Measurements from ENCODE around the gene RALGPS1.

RALGPS1 gene

GRCh38 chr9:127181595-127182190 is 267.1 kb downstream of the RALGPS1 start:
- DNase-seq (ENCODE audit: extremely low spot score) = no peak
- no peak for TF ChIP-seq ZNF384 (IDR thresholded peaks at IDR 0.05)
- TF ChIP-seq TARDBP (IDR thresholded peaks at IDR 0.05) = no peak
- TF ChIP-seq PKNOX1 (IDR thresholded peaks at IDR 0.05) = no peak
- no peak for TF ChIP-seq HDGF (IDR thresholded peaks at IDR 0.05; ENCODE audit: borderline replicate concordance)
- TF ChIP-seq SP1 (IDR thresholded peaks at IDR 0.05) = no peak
- no peak for TF ChIP-seq NFRKB (IDR thresholded peaks at IDR 0.05)
- no peak for TF ChIP-seq L3MBTL2 (conservative IDR thresholded peaks at IDR 0.05)
- no peak for TF ChIP-seq BHLHE40 (IDR thresholded peaks at IDR 0.05; ENCODE audit: borderline replicate concordance)
- TF ChIP-seq FOXK2 (IDR thresholded peaks at IDR 0.05) = no peak
- no peak for TF ChIP-seq ARNT (IDR thresholded peaks at IDR 0.05)
- no peak for TF ChIP-seq LEF1 (IDR thresholded peaks at IDR 0.05; ENCODE audit: borderline replicate concordance)
- POLR2A ChIA-PET = no interaction called here
- CTCF ChIA-PET = no interaction called here

- POLR2A ChIA-PET = no interaction called here
- CTCF ChIA-PET = no interaction called here
- TF ChIP-seq FOXA1 (IDR thresholded peaks at IDR 0.05) (no peak), ZNF384 (IDR thresholded peaks at IDR 0.05) (no peak), CTBP1 (IDR thresholded peaks at IDR 0.05; ENCODE audit: borderline replicate concordance) (no peak), TARDBP (IDR thresholded peaks at IDR 0.05) (no peak), ARNT (IDR thresholded peaks at IDR 0.05) (no peak), FOXM1 (IDR thresholded peaks at IDR 0.05; ENCODE audit: borderline replicate concordance) (no peak), FOXK2 (IDR thresholded peaks at IDR 0.05) (no peak), BHLHE40 (IDR thresholded peaks at IDR 0.05; ENCODE audit: borderline replicate concordance) (no peak), SUZ12 (IDR thresholded peaks at IDR 0.05) (no peak), ELF4 (IDR thresholded peaks at IDR 0.05) (no peak), L3MBTL2 (conservative IDR thresholded peaks at IDR 0.05) (no peak), PKNOX1 (IDR thresholded peaks at IDR 0.05) (no peak), NFRKB (IDR thresholded peaks at IDR 0.05) (no peak), SP1 (IDR thresholded peaks at IDR 0.05) (no peak), HDGF (IDR thresholded peaks at IDR 0.05; ENCODE audit: borderline replicate concordance) (no peak), LEF1 (IDR thresholded peaks at IDR 0.05; ENCODE audit: borderline replicate concordance) (no peak)
- no peak for DNase-seq (ENCODE audit: extremely low spot score)
Measured at GRCh38 chr9:127182901-127183746, 268.5 kb downstream of the RALGPS1 start.

GRCh38 chr9:127183814-127184582 is 269.4 kb downstream of the RALGPS1 start:
- ChIA-PET CTCF (no interaction called here), POLR2A (no interaction called here)
- DNase-seq (ENCODE audit: extremely low spot score) = no peak
- TF ChIP-seq NFRKB (IDR thresholded peaks at IDR 0.05) (no peak), FOXK2 (IDR thresholded peaks at IDR 0.05) (no peak), HDGF (IDR thresholded peaks at IDR 0.05; ENCODE audit: borderline replicate concordance) (no peak), BHLHE40 (IDR thresholded peaks at IDR 0.05; ENCODE audit: borderline replicate concordance) (no peak), SP1 (IDR thresholded peaks at IDR 0.05) (no peak), ZNF384 (IDR thresholded peaks at IDR 0.05) (no peak), FOXM1 (IDR thresholded peaks at IDR 0.05; ENCODE audit: borderline replicate concordance) (no peak), FOXA1 (IDR thresholded peaks at IDR 0.05) (no peak), ELF4 (IDR thresholded peaks at IDR 0.05) (no peak), LEF1 (IDR thresholded peaks at IDR 0.05; ENCODE audit: borderline replicate concordance) (no peak), L3MBTL2 (conservative IDR thresholded peaks at IDR 0.05) (no peak), TARDBP (IDR thresholded peaks at IDR 0.05) (no peak), ARNT (IDR thresholded peaks at IDR 0.05) (no peak)

DNA sequence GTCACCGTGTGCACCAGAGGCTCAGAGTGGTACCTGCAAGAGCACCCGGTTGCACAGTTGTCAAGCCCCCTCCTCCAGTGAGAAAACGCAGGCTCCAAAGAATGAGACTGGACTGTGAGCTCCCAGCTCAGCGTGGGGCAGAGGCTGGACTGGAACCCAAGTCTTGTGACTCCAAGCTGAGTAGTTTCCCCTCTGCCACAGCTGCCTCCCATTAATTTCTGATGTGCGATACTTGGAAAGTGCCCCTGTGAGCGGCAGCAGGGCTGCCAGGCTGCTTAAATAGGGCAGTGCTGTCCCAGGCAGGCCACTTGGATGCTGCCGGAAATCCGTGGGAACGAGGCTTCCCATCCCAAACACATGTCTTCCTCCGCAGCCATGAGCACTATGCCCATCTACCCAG is 270.1 kb downstream of the RALGPS1 start:
- ChIA-PET POLR2A (no interaction called here), CTCF (interaction anchor here (0.6 kb wide), 1 partner anchor 243 kb away, joined by 3 read pairs; no protein-coding TSS in a partner anchor)
- TF ChIP-seq LEF1 (IDR thresholded peaks at IDR 0.05; ENCODE audit: borderline replicate concordance) (no peak), CTBP1 (IDR thresholded peaks at IDR 0.05; ENCODE audit: borderline replicate concordance) (no peak), TARDBP (IDR thresholded peaks at IDR 0.05) (no peak)
- no peak for DNase-seq (ENCODE audit: extremely low spot score)

GRCh38 chr9:127185181-127185580 is 270.6 kb downstream of the RALGPS1 start:
- POLR2A ChIA-PET = no interaction called here
- DNase-seq (ENCODE audit: extremely low spot score) = no peak
- TF ChIP-seq PKNOX1 (IDR thresholded peaks at IDR 0.05) (no peak), ELF4 (IDR thresholded peaks at IDR 0.05) (no peak), FOXA1 (IDR thresholded peaks at IDR 0.05) (no peak), L3MBTL2 (conservative IDR thresholded peaks at IDR 0.05) (no peak), FOXM1 (IDR thresholded peaks at IDR 0.05; ENCODE audit: borderline replicate concordance) (no peak), SUZ12 (IDR thresholded peaks at IDR 0.05) (no peak), LEF1 (IDR thresholded peaks at IDR 0.05; ENCODE audit: borderline replicate concordance) (no peak), NFRKB (IDR thresholded peaks at IDR 0.05) (no peak), BHLHE40 (IDR thresholded peaks at IDR 0.05; ENCODE audit: borderline replicate concordance) (no peak)
- CTCF ChIA-PET = interaction anchor here (0.6 kb wide), 1 partner anchor 244 kb away, joined by 3 read pairs; no protein-coding TSS in a partner anchor

Data from HEK293T (cell line).